ENCODE data around the gene MACROH2A2. TPM values are rescaled to one million over a fixed set of nuclear protein-coding genes. Genes with fewer than 3 reads are reported as not detected.

Gene MACROH2A2
- total RNA-seq, 2 experiments from 2014 or later: 5.5 to 5.8 TPM

DNA sequence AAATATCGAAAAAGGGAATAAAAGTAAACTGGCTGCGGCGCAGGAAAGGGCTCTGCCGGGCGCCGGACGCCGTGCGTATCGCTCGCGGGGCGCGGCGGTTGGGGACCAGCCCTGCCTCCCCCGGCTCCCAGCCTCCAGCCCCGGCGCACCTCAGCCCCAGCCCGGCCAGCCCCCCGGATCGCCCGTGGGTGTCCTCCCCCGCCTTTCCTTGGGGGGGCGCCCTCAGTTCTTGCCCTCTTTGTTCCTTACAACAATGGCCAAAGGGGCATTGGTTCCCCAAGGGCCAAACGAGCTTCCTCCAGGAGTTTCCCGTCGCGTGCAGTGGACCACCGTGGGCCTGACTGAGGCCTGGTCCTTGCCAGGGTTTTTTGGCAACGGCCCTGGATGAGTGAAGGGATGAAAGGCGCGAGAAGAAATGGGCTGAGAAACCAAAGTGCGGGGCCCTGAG, 1.2 kb downstream of the MACROH2A2 start:
- H3K4me1 Mint-ChIP-seq: peaks cover 12% of the 10 kb centered on the region
- no peaks in the 10 kb centered on the region for H3K9me3 Mint-ChIP-seq
- H3K36me3 Mint-ChIP-seq (ENCODE audit: low read depth): peaks cover 3% of the 10 kb centered on the region
- peak; percentile 27 for DNase-seq
- H3K27ac Mint-ChIP-seq: no peak overlapping the region
- H3K27me3 Mint-ChIP-seq: peaks cover 47% of the 10 kb centered on the region
- peak overlapping the region; percentile 80 for H3K4me3 Mint-ChIP-seq
- ChIA-PET POLR2A (no interaction called here), CTCF (interaction anchor here (1.6 kb wide), 1 partner anchor 93 kb away, joined by 5 read pairs; the partner anchor contains the start of gene TYSND1)

DNA sequence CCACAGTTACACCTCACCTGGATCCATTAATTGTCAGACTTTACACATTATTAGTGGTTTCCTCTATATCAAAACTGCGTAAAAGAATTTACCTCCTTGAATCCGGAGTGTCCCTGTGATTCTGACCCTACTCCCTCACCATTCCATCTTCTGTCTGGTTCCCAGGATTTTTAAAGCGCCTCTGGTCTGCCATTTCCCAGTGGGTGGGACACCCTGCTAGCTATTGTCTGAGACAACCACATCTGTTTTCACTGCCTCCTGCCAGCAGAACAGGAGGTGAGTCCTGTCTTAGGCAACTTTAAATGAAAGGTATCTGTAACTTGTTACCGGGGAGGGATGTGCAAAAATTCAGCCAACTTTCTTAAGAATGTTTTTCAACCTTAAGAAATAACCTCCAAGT, 2.3 kb downstream of the MACROH2A2 start:
- POLR2A ChIA-PET: no interaction called here
- CTCF ChIA-PET: interaction anchor here (1.6 kb wide), 1 partner anchor 92 kb away, joined by 5 read pairs; the partner anchor contains the start of gene TYSND1
- peaks cover 3% of the 10 kb centered on the region for H3K36me3 Mint-ChIP-seq (ENCODE audit: low read depth)
- H3K4me1 Mint-ChIP-seq: peaks cover 12% of the 10 kb centered on the region
- no peaks in the 10 kb centered on the region for H3K9me3 Mint-ChIP-seq
- H3K27ac Mint-ChIP-seq: no peak overlapping the region
- peaks cover 43% of the 10 kb centered on the region for H3K27me3 Mint-ChIP-seq
- no peak for DNase-seq
- peak overlapping the region; percentile 43 for H3K4me3 Mint-ChIP-seq

DNA sequence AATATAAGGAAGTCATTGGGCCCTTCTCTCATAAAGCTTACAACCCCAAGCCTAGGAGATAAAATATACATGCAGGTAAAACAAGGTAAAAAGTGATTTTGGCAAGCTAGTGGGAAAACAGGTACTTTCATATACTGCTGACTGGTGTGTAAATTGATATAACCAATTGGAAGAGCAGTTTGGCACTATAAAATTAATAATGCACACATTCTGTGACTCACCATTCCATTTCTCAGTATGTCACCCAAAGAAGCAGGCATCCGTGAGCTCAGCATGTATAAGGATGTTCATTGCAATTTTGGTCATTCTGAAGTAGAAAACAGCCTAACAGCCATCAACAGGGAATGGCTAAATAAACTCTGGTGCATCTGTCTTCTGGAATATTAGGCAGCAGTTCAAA, 2.9 kb downstream of the MACROH2A2 start:
- no peak for DNase-seq
- CTCF ChIA-PET: no interaction called here
- peaks cover 42% of the 10 kb centered on the region for H3K27me3 Mint-ChIP-seq
- H3K4me3 Mint-ChIP-seq: no peak overlapping the region
- no peaks in the 10 kb centered on the region for H3K9me3 Mint-ChIP-seq
- H3K4me1 Mint-ChIP-seq: peaks cover 12% of the 10 kb centered on the region
- POLR2A ChIA-PET: no interaction called here
- H3K36me3 Mint-ChIP-seq (ENCODE audit: low read depth): peaks cover 3% of the 10 kb centered on the region
- no peak overlapping the region for H3K27ac Mint-ChIP-seq

DNA sequence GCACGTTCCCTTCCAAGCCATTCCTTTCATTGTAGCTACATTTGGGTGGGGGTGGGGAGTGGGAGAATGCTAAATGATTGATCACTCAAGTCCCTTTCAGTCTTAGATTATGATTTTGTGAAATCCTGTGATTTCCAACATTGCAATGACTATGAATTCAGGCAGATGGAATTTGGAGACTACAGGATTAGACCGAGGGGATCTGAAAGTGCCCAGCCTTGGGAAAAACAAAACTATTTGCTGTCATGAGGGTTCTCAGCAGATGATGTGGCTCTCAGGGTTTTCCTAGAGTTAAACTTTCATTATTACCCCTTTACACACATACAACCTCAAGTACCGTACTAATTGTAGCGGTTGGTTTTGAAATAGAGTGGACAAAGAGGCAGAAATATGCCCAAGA, 4.7 kb downstream of the MACROH2A2 start:
- H3K4me1 Mint-ChIP-seq: peaks cover 9% of the 10 kb centered on the region
- no peak overlapping the region for H3K27ac Mint-ChIP-seq
- ChIA-PET CTCF (no interaction called here), POLR2A (no interaction called here)
- no peaks in the 10 kb centered on the region for H3K9me3 Mint-ChIP-seq
- no peak for DNase-seq
- no peak overlapping the region for H3K4me3 Mint-ChIP-seq
- peaks cover 25% of the 10 kb centered on the region for H3K27me3 Mint-ChIP-seq
- H3K36me3 Mint-ChIP-seq (ENCODE audit: low read depth): peaks cover 3% of the 10 kb centered on the region

DNA sequence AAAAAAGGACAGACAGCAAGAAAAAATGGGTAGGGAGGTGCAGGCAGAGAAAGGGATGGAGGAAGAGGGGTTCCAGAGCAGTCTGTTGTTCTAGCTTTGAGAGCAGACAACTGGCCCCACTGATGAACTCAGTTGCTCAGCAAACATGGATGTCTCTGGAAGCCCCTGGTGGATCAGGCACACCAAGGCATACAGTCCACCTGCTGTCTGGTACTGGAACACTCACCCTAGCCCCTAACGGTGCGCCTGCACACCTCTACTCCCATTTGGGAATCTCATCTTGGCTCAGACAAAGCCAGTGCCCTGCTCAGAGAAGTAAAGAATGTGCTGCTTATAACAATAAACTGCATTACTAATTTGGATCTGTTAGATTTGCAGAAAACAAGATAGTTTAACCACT, 7.7 kb downstream of the MACROH2A2 start:
- Mint-ChIP-seq H3K27ac (no peak overlapping the region), H3K36me3 (ENCODE audit: low read depth) (peaks cover under 1% of the 10 kb centered on the region), H3K4me3 (no peak overlapping the region), H3K27me3 (peaks cover 5% of the 10 kb centered on the region), H3K9me3 (no peaks in the 10 kb centered on the region), H3K4me1 (peaks cover 7% of the 10 kb centered on the region)
- ChIA-PET CTCF (no interaction called here), POLR2A (no interaction called here)
- no peak for DNase-seq

DNA sequence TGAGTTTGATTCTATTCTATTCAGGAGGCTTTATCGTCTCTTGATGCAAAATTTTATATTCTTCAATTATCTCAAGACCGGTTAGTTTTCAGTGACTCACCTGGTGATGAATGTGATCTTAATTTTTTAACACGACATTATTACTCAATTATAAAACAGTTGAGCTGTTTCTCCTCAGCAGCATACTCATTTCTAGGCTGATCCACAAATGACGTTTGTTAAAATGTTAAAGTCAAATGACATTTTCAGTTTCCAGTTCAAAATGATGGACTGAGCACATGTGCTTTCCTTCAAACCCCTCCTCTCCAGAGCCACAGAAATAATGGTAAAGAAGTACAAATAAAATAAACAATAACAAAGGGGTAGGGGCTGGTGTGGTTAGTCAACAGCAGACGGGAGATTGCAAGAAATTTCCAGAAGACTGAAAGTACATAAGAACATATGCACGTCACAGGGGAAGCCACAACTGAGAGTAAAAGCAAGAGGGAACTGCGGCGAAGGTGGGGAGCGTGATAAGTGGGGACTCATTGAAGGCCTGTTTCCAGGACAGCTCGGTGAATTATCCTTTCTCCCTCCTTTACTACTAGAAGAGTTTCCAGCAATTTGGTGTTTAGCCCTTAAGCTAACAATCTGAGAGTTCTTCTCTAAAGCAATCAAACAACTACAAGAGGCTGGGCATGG, 10.9 kb downstream of the MACROH2A2 start:
- ChIA-PET CTCF (no interaction called here), POLR2A (interaction anchor here (1.8 kb wide), 1 partner anchor 29 kb away, joined by 5 read pairs; no protein-coding TSS in a partner anchor)
- H3K36me3 Mint-ChIP-seq (ENCODE audit: low read depth): no peaks in the 10 kb centered on the region
- H3K9me3 Mint-ChIP-seq: no peaks in the 10 kb centered on the region
- no peak overlapping the region for H3K27ac Mint-ChIP-seq
- no peak overlapping the region for H3K4me3 Mint-ChIP-seq
- H3K27me3 Mint-ChIP-seq: no peaks in the 10 kb centered on the region
- no peak for DNase-seq
- peaks cover 7% of the 10 kb centered on the region for H3K4me1 Mint-ChIP-seq

DNA sequence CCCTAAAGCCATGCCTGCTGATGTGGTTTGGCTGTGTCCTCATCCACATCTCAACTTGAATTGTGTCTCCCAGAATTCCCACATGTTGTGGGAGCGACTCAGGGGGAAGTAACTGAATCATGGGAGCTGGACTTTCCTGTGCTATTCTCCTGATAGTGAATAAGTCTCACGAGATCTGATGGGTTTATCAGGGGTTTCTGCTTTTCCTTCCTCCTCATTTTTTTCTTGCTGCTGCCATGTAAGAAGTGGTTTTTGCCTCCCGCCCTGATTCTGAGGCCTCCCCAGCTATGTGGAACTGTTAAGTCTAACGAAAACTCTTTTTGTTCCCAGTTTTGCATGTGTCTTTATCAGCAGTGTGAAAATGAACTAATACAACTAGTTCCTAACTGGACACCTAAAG, 11.8 kb downstream of the MACROH2A2 start:
- no peaks in the 10 kb centered on the region for H3K36me3 Mint-ChIP-seq (ENCODE audit: low read depth)
- ChIA-PET POLR2A (no interaction called here), CTCF (no interaction called here)

DNA sequence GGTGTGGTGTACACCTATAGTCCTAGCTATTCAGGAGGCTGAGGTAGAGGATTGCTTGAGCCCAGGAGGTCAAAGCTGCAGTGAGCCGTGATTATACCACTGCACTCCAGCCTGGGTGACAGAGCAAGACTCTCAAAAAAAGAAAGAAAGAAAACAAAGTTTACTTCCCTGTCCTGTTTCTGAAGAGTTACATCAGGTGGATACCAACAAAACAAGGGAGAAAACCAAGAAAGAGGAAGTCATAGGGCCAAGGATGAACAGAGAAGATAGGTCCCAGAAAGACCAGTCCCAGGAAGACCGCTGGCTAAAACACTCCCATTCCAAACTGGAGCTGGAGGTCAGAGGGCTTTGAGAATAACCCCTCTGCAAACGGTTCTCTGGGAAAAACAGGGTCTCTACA, 13.5 kb downstream of the MACROH2A2 start:
- Mint-ChIP-seq H3K9me3 (no peaks in the 10 kb centered on the region), H3K27ac (no peak overlapping the region), H3K4me1 (peaks cover 7% of the 10 kb centered on the region), H3K27me3 (no peaks in the 10 kb centered on the region), H3K36me3 (ENCODE audit: low read depth) (no peaks in the 10 kb centered on the region), H3K4me3 (no peak overlapping the region)
- ChIA-PET CTCF (no interaction called here), POLR2A (interaction anchor here (0.6 kb wide), 1 partner anchor 38 kb away, joined by 4 read pairs; no protein-coding TSS in a partner anchor)
- DNase-seq: no peak

More for the DNA sequence above, 11.8 kb downstream of the MACROH2A2 start:
- Mint-ChIP-seq H3K4me1 (peaks cover 7% of the 10 kb centered on the region), H3K27me3 (no peaks in the 10 kb centered on the region), H3K9me3 (no peaks in the 10 kb centered on the region), H3K27ac (no peak overlapping the region), H3K4me3 (no peak overlapping the region)
- no peak for DNase-seq

DNA sequence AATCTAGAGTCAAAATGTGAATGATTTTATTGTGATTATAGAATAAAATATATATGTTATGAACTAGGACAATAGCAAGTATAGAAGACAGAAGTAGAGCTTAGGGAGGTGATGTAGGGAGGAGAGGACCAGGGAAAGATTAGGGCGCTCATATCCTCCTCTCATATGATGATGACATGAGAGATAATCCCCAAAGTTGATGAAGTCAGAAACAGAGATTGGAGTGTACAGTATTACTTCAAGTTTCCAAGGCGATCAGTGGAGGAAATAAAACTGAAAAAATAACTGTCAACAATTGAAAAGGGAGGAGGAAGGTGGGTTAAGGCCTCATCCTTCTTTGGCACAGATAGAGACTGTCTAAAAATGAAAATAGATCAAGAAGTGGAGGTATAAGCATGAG, 14.9 kb downstream of the MACROH2A2 start:
- POLR2A ChIA-PET: no interaction called here
- H3K36me3 Mint-ChIP-seq (ENCODE audit: low read depth): no peaks in the 10 kb centered on the region

DNA sequence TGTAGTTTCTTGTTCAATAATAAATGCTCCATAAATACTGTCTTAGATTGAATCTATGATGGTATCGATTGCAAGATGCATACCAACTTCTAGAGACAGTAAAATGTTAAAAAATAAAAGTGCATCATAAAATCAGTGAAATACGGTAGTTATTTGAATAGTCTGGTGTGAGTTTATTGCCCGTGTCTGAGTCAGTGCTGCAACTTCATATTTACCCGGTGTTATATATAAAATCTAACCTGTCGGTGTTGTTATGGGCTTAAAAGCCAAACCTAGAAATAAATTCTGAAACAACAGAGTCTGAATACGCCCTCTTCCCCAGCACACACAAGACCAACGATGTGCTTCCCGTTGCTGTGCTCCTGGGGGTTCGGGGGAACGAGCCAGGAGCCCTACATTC, 16.3 kb downstream of the MACROH2A2 start:
- POLR2A ChIA-PET: no interaction called here
- Mint-ChIP-seq H3K27me3 (no peaks in the 10 kb centered on the region), H3K4me1 (no peaks in the 10 kb centered on the region), H3K4me3 (no peak overlapping the region), H3K27ac (no peak overlapping the region), H3K36me3 (ENCODE audit: low read depth) (no peaks in the 10 kb centered on the region), H3K9me3 (no peaks in the 10 kb centered on the region)
- CTCF ChIA-PET: no interaction called here
- no peak for DNase-seq

More for the DNA sequence above, 14.9 kb downstream of the MACROH2A2 start:
- DNase-seq: no peak
- Mint-ChIP-seq H3K4me3 (no peak overlapping the region), H3K27ac (no peak overlapping the region), H3K27me3 (no peaks in the 10 kb centered on the region), H3K9me3 (no peaks in the 10 kb centered on the region), H3K4me1 (peaks cover 7% of the 10 kb centered on the region)
- CTCF ChIA-PET: no interaction called here

DNA sequence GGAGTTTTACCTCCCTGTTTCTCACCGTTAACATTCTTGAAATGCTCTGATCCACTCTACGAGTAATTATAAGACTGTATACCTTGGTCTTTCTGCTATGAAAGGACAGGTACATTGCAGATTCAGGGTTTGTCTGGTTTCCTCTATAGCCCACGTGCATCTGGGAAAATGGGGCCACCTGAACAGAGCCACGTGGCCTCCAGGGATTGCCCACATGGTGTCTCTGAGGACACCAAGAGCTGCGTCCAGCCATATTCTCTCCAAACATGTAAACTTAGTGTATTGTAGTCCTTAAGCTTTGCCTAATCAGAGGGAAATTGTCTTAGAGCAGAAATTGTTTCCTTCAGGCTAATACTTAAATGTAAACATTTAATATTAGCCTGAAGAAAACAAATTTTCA, 16.7 kb downstream of the MACROH2A2 start:
- CTCF ChIA-PET: no interaction called here
- no peaks in the 10 kb centered on the region for H3K4me1 Mint-ChIP-seq
- H3K4me3 Mint-ChIP-seq: no peak overlapping the region
- no peak for DNase-seq
- H3K9me3 Mint-ChIP-seq: no peaks in the 10 kb centered on the region
- H3K27me3 Mint-ChIP-seq: no peaks in the 10 kb centered on the region
- POLR2A ChIA-PET: no interaction called here
- H3K36me3 Mint-ChIP-seq (ENCODE audit: low read depth): no peaks in the 10 kb centered on the region
- no peak overlapping the region for H3K27ac Mint-ChIP-seq

DNA sequence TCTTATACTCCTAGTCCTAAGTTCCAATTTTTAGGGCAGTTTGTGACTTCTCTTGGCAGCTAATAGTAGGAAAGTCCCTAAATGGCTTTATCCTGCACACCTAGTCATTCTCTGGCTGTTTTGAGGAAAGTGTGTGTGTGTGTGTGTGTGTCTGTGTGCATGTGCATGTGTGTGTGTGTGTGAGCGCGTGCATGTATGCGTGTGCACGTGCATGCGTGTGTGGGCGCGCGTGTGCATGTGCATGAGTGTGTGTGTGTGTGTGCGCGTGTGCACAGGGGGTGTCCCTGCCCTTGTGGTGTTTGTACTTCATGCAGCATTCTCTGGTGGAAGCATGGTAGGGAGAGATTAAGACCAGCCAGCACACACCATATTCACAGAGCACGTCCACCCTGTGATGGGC, 18.2 kb downstream of the MACROH2A2 start:
- Mint-ChIP-seq H3K9me3 (no peaks in the 10 kb centered on the region), H3K27ac (no peak overlapping the region), H3K36me3 (ENCODE audit: low read depth) (no peaks in the 10 kb centered on the region), H3K27me3 (peaks cover 3% of the 10 kb centered on the region), H3K4me1 (no peaks in the 10 kb centered on the region), H3K4me3 (no peak overlapping the region)
- POLR2A ChIA-PET: no interaction called here
- CTCF ChIA-PET: no interaction called here
- no peak for DNase-seq

DNA sequence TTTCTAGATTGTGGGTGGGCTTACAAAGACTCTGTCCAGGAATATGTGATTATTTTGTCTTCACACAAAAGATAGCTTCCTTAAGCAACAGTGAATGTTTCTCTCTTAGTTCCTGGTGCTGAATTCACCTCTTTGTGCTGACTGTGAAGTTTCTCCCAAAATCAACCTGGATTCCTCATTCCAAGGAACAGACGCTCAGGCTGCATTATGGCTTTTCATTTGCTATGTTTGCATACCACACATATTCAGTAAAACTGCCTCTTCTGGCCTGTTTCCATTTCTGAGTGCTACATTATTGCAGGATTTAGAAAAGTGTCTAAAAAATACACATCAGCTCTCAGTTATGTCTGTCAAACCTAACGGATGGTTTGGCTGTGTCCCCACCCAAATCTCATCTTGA, 21.5 kb downstream of the MACROH2A2 start:
- ChIA-PET POLR2A (no interaction called here), CTCF (no interaction called here)
- Mint-ChIP-seq H3K27me3 (peaks cover 6% of the 10 kb centered on the region), H3K4me1 (no peaks in the 10 kb centered on the region), H3K9me3 (no peaks in the 10 kb centered on the region), H3K36me3 (ENCODE audit: low read depth) (no peaks in the 10 kb centered on the region), H3K4me3 (no peak overlapping the region), H3K27ac (no peak overlapping the region)
- no peak for DNase-seq

DNA sequence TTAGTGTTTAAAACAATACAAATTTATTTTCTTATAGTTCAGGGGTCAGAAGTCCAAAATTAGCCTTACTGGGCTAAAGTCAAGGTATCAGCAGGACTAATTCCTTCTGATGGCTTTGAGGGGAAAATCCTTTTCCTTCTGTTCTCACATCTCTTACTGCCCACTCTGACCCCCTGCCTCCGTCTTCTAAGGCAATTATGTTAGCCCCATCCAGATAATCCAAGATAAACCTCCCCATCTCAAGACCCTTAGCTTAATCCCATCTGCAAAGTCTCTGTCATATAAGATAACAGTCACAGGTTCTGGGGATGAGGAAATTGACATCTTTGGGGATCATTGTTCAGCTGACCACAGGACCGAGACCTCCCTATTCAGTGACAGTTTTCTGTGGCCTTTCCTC, 22.3 kb downstream of the MACROH2A2 start:
- ChIA-PET CTCF (interaction anchor here (0.8 to 0.9 kb wide), 2 partner anchors 18 to 207 kb away, joined by 3 read pairs; no protein-coding TSS in a partner anchor), POLR2A (no interaction called here)
- Mint-ChIP-seq H3K4me3 (no peak overlapping the region), H3K27ac (no peak overlapping the region), H3K9me3 (no peaks in the 10 kb centered on the region), H3K36me3 (ENCODE audit: low read depth) (no peaks in the 10 kb centered on the region), H3K27me3 (peaks cover 6% of the 10 kb centered on the region), H3K4me1 (no peaks in the 10 kb centered on the region)
- DNase-seq: no peak

All from activated CD4-positive, alpha-beta memory T cell treated with anti-CD3 and anti-CD28 coated beads, Interleukin-2, amount 10 ng/mL, durations not matched to agents 7 days and 5 days (primary cell).